ENCODE measurements around the gene EN1.

EN1 gene

GRCh38 chr2:118846953-118847761 lies at the start of gene EN1:
EN1 (minus strand) TSS chr2:118847648; CDS start chr2:118847167, 481 bp downstream.
- DNase-seq: no peak

GRCh38 chr2:118893100-118893499 lies 45.7 kb upstream of the EN1 start:
- DNase-seq: no peak

- no peak for DNase-seq
These were observed 42.5 kb upstream of the EN1 start for GRCh38 chr2:118889995-118890394.

GRCh38 chr2:118883792-118884191 lies 36.3 kb upstream of the EN1 start:
- no peak for DNase-seq

- no peak for DNase-seq
These were observed 35.4 kb upstream of the EN1 start for GRCh38 chr2:118882693-118883336.

- DNase-seq: no peak
These were observed 34.2 kb upstream of the EN1 start for GRCh38 chr2:118881490-118882129.

GRCh38 chr2:118880501-118880900 lies 33.1 kb upstream of the EN1 start:
- no peak for DNase-seq

- no peak for DNase-seq
These were observed 31.2 kb upstream of the EN1 start for GRCh38 chr2:118878531-118879149.

- no peak for DNase-seq
These were observed 27.9 kb upstream of the EN1 start for GRCh38 chr2:118875318-118875717.

- no peak for DNase-seq
These were observed 26.9 kb upstream of the EN1 start for GRCh38 chr2:118874324-118874723.

- peak; percentile 47 for DNase-seq
These were observed 17.7 kb upstream of the EN1 start for GRCh38 chr2:118865106-118865505.

- no peak for DNase-seq
These were observed 16.8 kb upstream of the EN1 start for GRCh38 chr2:118864207-118864606.

- DNase-seq: no peak
These were observed 14.3 kb upstream of the EN1 start for GRCh38 chr2:118861731-118862130.

GRCh38 chr2:118861242-118861641 lies 13.8 kb upstream of the EN1 start:
- no peak for DNase-seq

GRCh38 chr2:118860506-118860905 lies 13.1 kb upstream of the EN1 start:
- DNase-seq: no peak

- DNase-seq: no peak
These were observed 11.8 kb upstream of the EN1 start for GRCh38 chr2:118859157-118859770.

- no peak for DNase-seq
These were observed 11.2 kb upstream of the EN1 start for GRCh38 chr2:118858485-118859156.

GRCh38 chr2:118857677-118858484 lies 10.4 kb upstream of the EN1 start:
- DNase-seq: no peak

- no peak for DNase-seq
These were observed 9.7 kb upstream of the EN1 start for GRCh38 chr2:118856978-118857676.

GRCh38 chr2:118856330-118856977 lies 9.0 kb upstream of the EN1 start:
- DNase-seq: peak; percentile 18

Data from 8988T (cell line).